Upper lobe of left lung (tissue), 6 donors: Measurements from ENCODE around the gene LSM14A. TPM values are rescaled to one million over a fixed set of nuclear protein-coding genes. Genes with fewer than 3 reads are reported as not detected.

Experiments used
- ATAC-seq, 2 donors: fragments of 200-7000 bp; cut with Tn5 transposase; one replicate each; pipeline ENCODE4 v1.9.1; 2022; ENCODE audit warnings: mild to moderate bottlenecking in 2 of 2, moderate library complexity in 2 of 2; ENCODE audit not compliant: low FRiP score in 2 of 2
- DNase-seq, 2 donors: peaks; one replicate each; pipeline ENCODE4 v3.0.0-alpha.2; 2019 to 2020
- H3K27ac ChIP-seq, 4 donors: fragments of 200-600 bp; sonication (generic); one replicate each; pipeline ENCODE4 v1.5.1; 2016 to 2019
- H3K27me3 ChIP-seq, 4 donors: fragments of 200-600 bp; sonication (generic); one replicate each; pipeline ENCODE4 v1.5.1; 2017 to 2019
- H3K36me3 ChIP-seq, 4 donors: fragments of 200-600 bp; sonication (generic); one replicate each; pipeline ENCODE4 v1.5.1; 2016 to 2019
- H3K4me1 ChIP-seq, 4 donors: fragments of 200-600 bp; sonication (generic); one replicate each; pipeline ENCODE4 v1.5.1; 2018 to 2019
- H3K4me3 ChIP-seq, 4 donors: fragments of 200-600 bp; sonication (generic); one replicate each; pipeline ENCODE4 v1.5.1; 2017 to 2019; ENCODE audit warnings: mild to moderate bottlenecking in 2 of 4, moderate library complexity in 1 of 4
- H3K9me3 ChIP-seq, 4 donors: fragments of 200-600 bp; sonication (generic); one replicate each; pipeline ENCODE4 v1.5.1; 2018 to 2019
- EP300 ChIP-seq, 4 donors: sonication (generic); formaldehyde crosslinking; IDR thresholded peaks; one replicate each; pipeline ENCODE4 v1.5.1; 2017; ENCODE audit warnings: antibody characterized with exemption in 4 of 4, control low read depth in 2 of 4
- POLR2A ChIP-seq, 4 donors: fragments of 450-650 bp; IDR thresholded peaks; one replicate each; pipeline ENCODE4 v1.5.1; 2016 to 2017; ENCODE audit warnings: antibody characterized with exemption in 4 of 4, mild to moderate bottlenecking in 2 of 4
- POLR2AphosphoS5 ChIP-seq, 2 donors: sonication (generic); formaldehyde crosslinking; IDR thresholded peaks; one replicate each; pipeline ENCODE4 v1.5.1; 2017; ENCODE audit warnings: antibody characterized with exemption in 2 of 2
- WGBS, 2 donors: methylation state at CpG; one replicate each; pipeline ENCODE4 v1.1.5; 2017 to 2018; 5-methylcytosine and 5-hydroxymethylcytosine counted together
- total RNA-seq, 6 donors: library from RNA; depleted of rRNA in 4 of 6; stranded (reverse); fragments of >200 nt in 4 of 6; gene quantifications; one replicate each; pipeline versions ENCODE4 v1.1.0 to v1.2.1, GENCODE V29; 2016 to 2021
- TF ChIP-seq, protein P1 (sequence below), 6 experiments: fragments of 450-650 bp in 4 of 6; fragments of 200-600 bp in 2 of 6; sonication (generic) in 2 of 6; IDR thresholded peaks; one replicate each; pipeline ENCODE4 v1.5.1; 2016 to 2019; ENCODE audit warnings: antibody characterized with exemption in 6 of 6
- donor health status: DM: no; HTN: no; CAD: no; lungs with moderate emphysema.
- donor health status: DM: no; HTN: yes; CAD: no; lungs with severe emphysema.

The LSM14A gene
- total RNA-seq, 6 donors from 2014 or later = 85.2 to 212 (median 96.3) TPM

DNA sequence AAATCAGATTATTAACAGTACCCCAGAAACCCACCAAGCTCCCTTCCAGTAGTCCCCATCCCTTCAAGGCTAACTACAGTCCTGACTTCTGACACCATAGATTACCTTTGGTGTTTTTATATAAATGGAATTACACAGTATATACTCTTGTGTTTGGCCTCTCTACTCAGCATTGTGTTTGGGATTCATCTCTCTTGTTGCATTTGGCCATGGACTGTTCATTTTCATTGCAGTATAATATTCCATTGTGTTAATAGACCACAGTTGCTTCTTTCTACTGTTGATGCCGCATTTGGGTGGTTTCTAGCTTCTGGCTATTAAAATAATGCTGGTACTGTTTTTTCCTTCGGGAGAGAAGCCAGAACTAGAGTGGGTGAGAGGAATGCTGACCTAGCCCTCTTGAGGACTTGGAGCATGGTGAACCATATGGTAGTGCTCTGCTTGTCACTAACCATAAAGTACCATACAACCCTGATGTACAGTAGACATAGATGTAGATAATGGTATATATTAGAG lies 63.2 kb downstream of the LSM14A start:
- DNase-seq (no peak), ATAC-seq (no peak)
- H3K9me3 ChIP-seq = no peaks in the 10 kb centered on the region
- TF ChIP-seq, protein P1, sequence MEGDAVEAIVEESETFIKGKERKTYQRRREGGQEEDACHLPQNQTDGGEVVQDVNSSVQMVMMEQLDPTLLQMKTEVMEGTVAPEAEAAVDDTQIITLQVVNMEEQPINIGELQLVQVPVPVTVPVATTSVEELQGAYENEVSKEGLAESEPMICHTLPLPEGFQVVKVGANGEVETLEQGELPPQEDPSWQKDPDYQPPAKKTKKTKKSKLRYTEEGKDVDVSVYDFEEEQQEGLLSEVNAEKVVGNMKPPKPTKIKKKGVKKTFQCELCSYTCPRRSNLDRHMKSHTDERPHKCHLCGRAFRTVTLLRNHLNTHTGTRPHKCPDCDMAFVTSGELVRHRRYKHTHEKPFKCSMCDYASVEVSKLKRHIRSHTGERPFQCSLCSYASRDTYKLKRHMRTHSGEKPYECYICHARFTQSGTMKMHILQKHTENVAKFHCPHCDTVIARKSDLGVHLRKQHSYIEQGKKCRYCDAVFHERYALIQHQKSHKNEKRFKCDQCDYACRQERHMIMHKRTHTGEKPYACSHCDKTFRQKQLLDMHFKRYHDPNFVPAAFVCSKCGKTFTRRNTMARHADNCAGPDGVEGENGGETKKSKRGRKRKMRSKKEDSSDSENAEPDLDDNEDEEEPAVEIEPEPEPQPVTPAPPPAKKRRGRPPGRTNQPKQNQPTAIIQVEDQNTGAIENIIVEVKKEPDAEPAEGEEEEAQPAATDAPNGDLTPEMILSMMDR (IDR thresholded peaks at IDR 0.05) = no peak
- TF ChIP-seq POLR2AphosphoS5 (IDR thresholded peaks at IDR 0.05) (no peak), EP300 (IDR thresholded peaks at IDR 0.05) (no peak), POLR2A (IDR thresholded peaks at IDR 0.05) (no peak)
- 73 to 79% methylated on average over 2 of the region's 2 CpGs for WGBS, 2 donors
- peaks cover 4 to 12% (median 7%) of the 10 kb centered on the region in 4 donors for H3K4me1 ChIP-seq
- H3K4me3 ChIP-seq = no peak overlapping the region
- no peak overlapping the region for H3K27ac ChIP-seq
- H3K36me3 ChIP-seq = peaks cover 0 to 3% (median 0%) of the 10 kb centered on the region in 4 donors
- no peaks in the 10 kb centered on the region for H3K27me3 ChIP-seq

DNA sequence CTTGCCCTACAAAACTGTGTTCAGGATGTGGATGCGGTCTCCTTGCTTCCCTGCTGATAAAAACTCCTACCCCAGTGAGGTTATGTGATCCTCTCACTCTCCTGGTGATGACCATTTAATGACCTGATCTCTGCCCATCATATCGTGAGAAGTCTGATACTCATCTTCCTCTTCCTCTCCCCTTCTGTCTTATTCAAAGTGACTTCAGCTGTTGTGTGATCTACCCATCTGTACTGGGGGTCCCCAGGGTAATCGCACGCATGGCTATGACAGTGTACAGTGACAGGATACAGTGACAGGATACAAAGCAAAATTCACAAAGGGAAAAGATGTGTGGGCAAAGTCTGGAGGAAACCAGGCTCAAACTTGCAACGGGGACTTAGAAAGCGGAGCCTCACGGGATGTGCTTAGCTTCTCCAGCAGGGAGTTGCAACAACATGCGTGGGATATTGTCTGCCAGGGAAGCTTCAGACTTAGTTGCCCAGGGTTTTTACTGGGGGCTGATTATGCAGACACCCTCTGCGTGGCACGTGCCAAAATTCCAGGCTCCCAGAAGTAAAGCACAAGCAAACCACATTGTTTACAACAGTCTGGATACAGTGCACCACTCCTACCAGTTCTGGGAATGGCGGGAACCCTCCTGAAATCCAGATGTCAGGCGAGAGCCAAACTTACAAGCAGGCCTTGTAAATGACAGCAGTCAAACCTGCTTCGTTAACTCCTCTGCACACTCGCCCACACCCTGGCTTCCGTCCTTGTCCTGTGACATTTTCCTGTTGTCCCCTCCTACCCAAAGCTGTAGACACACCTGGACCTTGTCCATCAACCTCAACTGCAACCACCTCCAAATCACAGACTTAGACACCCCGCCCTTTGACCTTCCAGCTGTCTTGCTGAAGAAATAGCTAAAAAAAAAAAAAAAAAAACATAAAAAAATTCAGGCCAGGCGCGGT lies 64.0 kb downstream of the LSM14A start:
- no peaks in the 10 kb centered on the region for H3K36me3 ChIP-seq
- H3K27ac ChIP-seq = no peak overlapping the region
- DNase-seq (no peak), ATAC-seq (no peak)
- no peaks in the 10 kb centered on the region for H3K9me3 ChIP-seq
- TF ChIP-seq POLR2AphosphoS5 (IDR thresholded peaks at IDR 0.05) (no peak), EP300 (IDR thresholded peaks at IDR 0.05) (no peak), POLR2A (IDR thresholded peaks at IDR 0.05) (no peak)
- TF ChIP-seq, protein P1 (IDR thresholded peaks at IDR 0.05) = no peak
- H3K4me1 ChIP-seq = peaks cover 2 to 12% (median 7%) of the 10 kb centered on the region in 4 donors
- WGBS, 2 donors = 79 to 81% methylated on average over 18 of the region's 18 CpGs
- no peak overlapping the region for H3K4me3 ChIP-seq
- no peaks in the 10 kb centered on the region for H3K27me3 ChIP-seq

DNA sequence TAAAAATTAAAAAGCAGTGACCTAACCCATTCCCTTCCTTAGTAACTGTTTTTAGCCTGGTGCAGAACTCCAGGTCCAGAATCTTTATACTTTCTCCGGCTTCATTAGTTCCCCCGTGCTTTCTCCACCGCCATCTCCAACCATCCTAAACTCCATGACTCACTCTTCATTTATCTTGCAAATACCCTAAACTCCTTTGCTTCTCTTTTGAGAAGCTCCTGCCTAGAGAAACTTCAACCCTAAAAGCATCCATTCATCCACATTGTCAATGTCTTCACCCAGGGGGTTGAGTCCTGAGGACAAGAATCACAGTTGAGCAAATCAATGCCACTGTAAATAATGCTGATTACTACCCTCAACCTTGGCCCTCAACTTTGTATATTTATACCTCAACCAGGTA lies 65.0 kb downstream of the LSM14A start:
- ATAC-seq (no peak), DNase-seq (no peak)
- Histone ChIP-seq H3K27me3 (no peaks in the 10 kb centered on the region), H3K4me1 (peaks cover 2 to 11% (median 7%) of the 10 kb centered on the region in 4 donors), H3K9me3 (no peaks in the 10 kb centered on the region), H3K36me3 (no peaks in the 10 kb centered on the region), H3K4me3 (no peak overlapping the region), H3K27ac (no peak overlapping the region)
- TF ChIP-seq, protein P1 (IDR thresholded peaks at IDR 0.05) = no peak
- TF ChIP-seq EP300 (IDR thresholded peaks at IDR 0.05) (no peak), POLR2AphosphoS5 (IDR thresholded peaks at IDR 0.05) (no peak), POLR2A (IDR thresholded peaks at IDR 0.05) (no peak)
- WGBS, 2 donors = 95% methylated on average over 3 of the region's 3 CpGs

DNA sequence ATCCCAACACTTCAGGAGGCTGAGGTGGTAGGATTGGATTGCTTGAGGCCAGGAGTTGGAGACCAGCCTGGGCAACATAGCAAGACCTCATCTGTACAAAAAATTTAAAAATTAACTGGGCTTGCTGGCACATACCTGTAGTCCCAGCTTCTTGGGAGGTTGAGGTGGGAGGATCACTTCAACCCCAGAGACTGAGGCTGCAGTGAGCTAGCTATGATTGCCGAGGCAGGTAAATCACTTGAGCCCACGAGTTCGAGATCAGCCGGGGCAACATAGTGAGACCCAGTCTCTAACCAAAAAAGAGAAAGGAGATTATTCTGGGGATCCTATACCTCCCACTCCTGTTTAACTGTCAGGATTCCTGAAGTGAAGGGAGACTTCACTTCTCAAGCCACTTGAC lies 65.6 kb downstream of the LSM14A start:
- H3K36me3 ChIP-seq = no peaks in the 10 kb centered on the region
- no peak overlapping the region for H3K4me3 ChIP-seq
- no peaks in the 10 kb centered on the region for H3K27me3 ChIP-seq
- H3K4me1 ChIP-seq = peaks cover 0 to 4% (median 3%) of the 10 kb centered on the region in 4 donors
- no peak for DNase-seq
- WGBS, 2 donors = 95 to 98% methylated on average over 4 of the region's 4 CpGs
- TF ChIP-seq POLR2AphosphoS5 (IDR thresholded peaks at IDR 0.05) (no peak), EP300 (IDR thresholded peaks at IDR 0.05) (no peak), POLR2A (IDR thresholded peaks at IDR 0.05) (no peak)
- TF ChIP-seq, protein P1 (IDR thresholded peaks at IDR 0.05) = no peak
- H3K27ac ChIP-seq = no peak overlapping the region
- H3K9me3 ChIP-seq = no peaks in the 10 kb centered on the region
- ATAC-seq = no peak
